GM19043 (cell line): Measurements from ENCODE around the gene SLC44A1.

Experiments used
- ATAC-seq: cut with Tn5 transposase; IDR thresholded peaks from one replicate; pipeline ENCODE4 v1.9.1; 2021; ENCODE audit warnings: low read depth; ENCODE audit not compliant: unreplicated experiment

The SLC44A1 gene

DNA sequence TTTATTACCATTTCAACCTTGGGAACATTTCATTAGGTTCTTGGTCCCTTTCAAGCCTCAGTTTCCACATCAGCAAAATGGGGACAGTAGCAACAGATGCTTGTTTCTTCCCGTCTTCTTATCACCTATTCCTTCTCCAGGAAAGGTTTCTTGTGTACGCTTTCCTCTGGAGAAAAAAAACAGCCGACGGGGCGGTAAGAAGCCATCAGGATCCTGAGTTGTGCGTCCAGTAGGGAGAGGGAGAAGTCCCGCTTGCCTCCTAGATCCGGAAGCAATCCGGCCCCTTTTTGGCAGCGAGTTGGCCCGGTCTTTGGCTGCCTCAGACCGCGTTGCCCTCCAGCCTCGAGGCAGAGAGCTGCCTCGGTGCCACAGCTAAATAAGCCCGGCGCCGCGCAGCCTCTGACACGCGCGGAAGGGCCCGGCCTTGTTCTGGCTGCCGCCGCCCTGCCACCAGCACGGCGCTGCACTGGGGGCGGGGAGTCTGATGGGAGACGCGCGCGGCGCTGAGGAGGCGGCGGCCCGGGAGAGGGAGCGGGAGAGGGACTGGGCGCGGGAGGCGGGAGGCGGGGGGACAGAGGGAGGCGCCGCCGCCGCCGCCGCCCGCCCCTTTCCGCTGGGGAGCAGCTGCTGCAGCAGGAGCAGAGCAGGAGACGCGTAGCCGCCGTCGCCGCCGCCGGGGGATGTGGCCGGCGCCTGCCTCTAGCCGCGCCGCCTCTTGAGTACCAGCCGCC lies at the start of gene SLC44A1:
TSS of gene SLC44A1 (plus strand) at position 649 of the 731 bp plus-strand sequence. CDS start 218 bp downstream, outside the sequence.
- ATAC-seq: peak; percentile 86

DNA sequence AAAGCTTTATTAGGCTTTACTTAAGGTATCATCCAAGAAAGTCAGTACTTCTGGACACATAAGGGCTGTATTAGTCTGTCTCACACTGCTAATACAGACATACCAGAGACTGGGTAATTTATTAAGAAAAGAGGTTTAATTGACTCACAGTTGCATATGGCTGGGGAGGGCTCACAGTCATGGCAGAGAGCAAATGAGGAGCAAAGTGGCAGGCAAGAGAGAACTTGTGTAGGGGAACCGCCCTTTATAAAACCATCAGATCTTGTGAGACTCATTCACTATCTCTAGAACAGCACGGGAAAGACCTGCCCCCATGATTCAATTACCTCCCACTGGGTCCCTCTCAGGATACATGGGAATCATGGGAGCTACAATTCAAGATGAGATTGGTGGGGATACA lies 49.2 kb upstream of the SLC44A1 start:
- no peak for ATAC-seq

DNA sequence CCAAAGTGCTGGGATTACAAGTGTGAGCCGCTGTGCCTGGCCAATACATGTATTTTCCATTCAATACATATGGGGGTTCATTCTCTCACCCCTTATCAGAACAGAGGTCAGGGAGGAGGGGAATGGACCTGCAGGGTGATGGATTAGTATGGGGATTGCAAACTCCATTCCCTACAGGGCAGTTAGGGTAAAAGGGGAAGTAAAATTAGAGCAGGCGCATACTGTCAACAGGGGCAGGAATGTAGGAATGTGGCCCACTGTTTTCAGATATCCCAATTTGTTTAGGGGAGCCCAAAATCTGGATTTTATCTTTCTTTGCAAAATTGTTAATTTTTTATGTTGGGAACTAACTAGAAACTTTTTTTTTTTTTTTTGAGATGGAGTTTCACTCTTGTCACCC lies 46.4 kb upstream of the SLC44A1 start:
- no peak for ATAC-seq

DNA sequence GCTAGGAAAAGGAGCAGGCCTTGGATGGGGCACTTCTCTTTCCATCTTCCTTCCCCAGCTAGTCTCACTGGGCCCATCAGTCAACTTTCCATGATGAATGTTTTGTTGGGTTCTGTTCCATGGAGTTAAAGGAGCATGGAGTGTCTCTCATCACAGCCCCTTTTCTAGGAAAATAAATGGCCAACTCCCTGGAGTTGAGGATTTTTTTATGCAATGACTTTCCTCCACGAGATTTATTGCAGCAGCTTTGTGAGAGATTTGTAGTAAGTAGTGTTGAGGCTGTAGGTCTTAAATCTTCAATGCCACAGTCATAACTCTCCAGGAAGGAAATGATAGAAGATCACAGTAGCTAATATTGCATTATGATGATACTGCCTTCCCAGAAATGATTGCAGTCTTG lies 45.6 kb upstream of the SLC44A1 start:
- no peak for ATAC-seq

DNA sequence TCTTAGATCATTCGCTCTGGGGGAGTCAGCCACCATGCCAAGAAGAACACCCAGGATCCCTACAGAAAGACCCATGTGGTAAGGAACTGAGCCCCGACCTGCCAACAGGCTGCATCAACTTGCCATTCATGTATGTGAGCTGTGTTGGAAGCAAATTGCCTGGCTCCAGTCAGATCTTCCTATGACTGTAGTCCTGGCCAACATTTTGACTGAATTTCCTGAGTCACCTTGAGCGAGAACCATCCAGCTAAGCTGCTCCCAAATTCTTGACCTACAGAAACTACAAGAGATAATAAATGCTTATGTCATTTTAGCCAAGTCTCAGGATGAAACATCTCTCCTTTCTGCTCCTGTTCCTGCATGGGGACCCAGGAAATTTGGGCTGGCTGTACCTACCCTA lies 40.0 kb upstream of the SLC44A1 start:
- ATAC-seq: no peak

DNA sequence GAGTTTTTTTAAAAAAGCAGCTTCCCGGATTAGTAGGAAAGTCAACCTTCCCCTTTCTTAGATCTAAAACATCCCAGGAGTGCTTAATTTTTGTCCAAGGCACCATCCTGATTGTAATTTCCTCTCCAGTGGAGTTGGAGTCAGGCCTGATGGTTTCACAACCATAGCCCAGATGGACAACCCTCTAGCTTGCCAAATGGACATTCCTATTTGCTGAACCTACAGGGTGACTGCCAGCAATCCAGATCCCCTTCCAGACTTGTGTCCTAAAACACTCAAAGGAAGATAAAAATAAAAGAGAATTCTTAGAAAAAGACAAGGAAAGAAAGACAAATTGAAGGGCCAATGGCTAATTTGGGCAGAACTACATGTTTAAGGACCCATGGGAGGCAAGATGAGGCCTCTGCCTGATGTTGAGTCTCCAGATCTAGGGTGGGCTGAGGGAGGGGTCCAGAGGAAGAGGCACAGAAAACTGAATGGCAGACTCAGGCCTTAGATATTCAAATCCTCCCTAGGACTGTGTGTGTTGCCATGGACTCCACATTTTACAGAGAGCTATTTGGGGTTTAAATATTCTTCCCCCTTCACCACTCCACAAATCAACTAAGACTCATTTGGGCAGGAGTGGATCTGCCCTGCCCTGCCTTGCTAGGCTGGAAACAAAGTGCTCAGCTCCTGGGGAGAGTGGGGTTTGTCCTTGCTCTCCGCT lies 38.5 kb upstream of the SLC44A1 start:
- ATAC-seq: no peak

DNA sequence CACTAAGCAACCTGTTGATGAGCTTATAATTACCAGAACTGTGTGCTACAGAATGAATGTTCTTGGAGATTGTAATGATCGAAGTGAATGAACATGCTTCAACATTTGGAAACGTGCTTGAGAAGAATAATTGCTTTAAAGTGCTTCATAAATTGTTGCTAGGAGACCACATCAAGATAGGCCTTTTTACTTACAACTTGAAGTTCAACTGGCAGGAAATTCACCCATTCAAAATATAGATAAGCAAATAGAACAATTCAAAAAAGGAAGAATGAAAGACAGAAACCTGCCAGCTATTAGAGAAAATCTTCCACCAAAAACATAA lies 38.0 kb upstream of the SLC44A1 start:
- no peak for ATAC-seq

DNA sequence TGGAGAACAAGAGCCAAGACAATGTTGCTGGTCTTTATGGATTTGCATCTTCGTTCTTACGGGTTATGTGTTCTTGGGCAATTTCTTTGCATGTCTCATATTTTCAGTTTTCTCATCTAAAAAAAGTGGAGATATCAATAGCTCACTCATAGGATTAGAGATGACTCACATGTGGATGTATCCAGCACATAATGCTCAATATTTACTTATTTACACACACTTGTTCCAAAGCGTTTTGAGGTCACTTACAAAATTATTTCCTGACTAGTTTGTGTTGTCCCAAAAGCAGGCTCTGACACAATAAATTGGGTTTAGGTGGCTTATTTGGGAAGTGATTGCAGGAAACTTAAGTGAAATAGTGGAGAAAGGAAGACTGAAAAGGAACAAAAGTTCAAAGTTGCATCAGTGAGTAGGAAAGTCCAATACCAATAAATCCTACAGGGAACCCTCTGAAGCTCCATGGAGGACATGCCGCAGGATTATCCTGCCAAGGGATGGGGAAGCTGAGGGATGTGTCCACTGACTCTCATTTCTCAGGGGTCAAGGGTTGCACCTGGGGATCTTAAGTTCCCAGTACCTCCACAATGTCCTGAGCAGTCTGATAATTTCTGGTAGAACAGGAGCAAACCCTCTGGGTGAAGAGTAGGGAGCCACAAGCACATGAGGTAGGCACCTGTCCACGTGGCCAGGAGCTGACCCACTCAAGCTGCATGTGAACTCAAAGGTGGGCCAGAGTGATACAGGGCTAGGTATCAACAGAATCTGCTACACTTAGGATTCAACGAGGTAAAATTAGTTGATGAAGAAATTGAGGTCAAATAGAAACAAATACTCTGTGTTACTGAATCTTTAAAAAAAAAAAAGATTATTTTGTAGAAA lies 37.4 kb upstream of the SLC44A1 start:
- ATAC-seq: no peak

DNA sequence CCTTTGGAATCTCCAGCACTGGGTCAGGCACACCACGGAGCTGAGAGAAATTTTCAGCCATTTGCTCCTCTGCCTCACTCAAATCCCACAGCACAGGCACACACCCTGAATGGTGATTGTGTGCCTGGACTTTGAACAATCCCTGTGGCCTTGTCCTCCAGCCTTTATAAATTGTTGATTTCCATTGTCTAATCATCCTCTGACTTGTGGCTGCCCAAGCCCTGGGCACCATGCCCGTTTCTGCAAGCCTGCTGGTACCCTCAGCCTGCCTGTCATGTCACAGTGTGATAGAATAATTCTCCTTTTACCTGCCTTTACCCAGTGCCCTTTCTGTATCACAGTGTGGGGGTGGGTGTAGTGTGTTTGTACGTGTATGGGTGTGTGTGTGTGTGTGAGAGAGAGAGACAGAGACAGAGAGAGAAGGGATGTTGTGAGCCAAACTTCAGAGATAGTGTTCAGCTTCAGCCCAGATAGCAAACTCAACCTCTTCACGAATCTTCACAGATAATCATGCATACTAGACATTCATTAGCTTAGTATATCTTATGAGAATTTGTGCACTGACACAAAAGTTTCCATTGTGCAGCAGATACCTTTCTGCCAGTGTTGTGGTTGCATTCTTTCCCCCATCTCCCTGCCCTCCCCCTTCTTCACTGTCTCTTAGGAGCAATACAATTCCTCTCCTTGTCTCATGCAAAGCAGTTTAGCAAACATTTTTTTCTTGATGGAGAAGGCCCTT lies 27.8 kb upstream of the SLC44A1 start:
- no peak for ATAC-seq

DNA sequence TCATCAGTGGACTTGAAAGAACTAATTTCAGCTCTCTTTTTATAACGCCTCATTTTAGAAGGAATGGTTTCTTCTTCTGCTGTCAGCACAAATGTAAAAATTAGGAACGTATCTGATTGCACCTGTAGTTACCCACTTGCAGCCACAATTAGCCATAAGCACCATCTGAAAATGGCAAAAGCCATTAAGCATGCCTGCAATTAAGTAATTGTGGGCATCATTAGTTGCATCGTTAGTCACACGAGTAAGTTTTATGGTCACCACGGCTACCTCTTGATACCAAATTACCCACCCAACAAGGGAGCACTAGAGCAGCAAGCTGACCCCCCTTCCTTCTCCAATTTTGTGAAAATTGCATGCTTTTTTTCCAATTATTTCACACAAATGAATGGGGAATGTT lies 25.8 kb upstream of the SLC44A1 start:
- ATAC-seq: no peak

DNA sequence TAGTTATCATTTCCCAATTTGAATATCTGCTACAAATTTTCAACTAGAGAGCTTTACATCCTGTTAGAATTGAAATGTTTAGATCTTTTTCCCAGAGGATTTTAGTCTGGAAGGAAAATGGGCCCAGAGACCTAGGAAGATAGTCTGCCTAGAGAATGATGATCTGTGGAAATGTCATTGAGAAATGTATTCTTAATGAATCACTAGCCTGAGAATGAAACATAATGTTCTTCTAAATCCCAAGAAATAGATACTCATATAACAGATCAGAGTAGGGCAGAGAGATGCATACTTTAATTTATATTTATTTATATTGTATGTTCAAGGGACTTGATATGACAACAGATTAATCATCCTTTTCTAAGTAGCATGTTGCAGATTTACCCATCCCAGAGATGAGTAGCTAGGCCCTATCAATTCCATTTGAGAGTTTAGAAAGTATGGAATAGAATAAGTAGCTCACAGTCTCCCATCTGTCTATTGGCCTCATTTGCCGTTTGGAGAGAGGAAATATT lies 25.1 kb upstream of the SLC44A1 start:
- ATAC-seq: no peak

DNA sequence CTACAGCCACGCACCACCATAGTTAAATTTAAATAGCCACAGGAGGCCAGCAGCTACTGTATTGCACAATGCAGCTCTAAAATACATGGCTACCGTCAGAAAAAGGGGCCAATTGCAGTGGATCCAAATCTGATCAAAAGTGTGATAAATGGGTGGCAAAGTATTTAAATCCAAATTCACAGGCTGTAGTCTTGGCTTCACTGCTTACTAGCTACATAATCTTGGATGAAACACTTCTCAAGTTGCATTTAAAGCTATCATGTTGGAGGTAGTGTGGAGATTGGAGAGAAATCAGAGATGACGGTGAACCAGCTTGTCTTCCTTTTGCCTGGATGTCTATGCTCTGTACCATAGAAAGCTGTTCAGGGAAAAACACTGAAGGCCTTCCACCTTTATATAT lies 24.0 kb upstream of the SLC44A1 start:
- no peak for ATAC-seq

DNA sequence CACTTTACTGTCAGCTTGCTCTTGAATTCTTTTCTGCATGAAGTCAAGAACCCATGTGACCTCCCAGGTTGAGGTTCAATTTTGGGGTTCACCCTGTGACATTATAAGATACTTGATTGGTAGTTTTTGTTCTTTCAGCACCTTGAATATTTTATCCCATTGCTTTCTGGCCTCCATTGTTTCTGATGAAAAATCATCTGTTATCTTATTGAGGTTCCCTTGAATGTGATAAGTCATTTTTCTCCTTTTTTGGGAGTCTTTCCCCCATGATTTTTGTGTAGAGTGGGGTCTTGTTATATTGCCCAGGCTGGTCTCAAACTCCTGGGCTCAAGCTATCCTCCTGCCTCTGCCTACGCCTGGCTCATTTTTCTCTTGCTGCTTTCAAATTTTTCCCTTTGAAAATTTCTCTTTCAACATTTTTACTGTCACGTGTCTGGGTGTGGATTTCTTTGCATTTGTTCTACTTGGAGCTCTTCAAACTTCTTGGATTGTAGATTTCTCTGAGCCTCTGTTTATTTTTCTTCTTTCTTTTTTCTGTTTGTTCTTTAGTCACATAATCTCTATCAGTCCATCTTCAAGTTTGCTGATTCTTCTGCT lies 20.8 kb upstream of the SLC44A1 start:
- no peak for ATAC-seq

DNA sequence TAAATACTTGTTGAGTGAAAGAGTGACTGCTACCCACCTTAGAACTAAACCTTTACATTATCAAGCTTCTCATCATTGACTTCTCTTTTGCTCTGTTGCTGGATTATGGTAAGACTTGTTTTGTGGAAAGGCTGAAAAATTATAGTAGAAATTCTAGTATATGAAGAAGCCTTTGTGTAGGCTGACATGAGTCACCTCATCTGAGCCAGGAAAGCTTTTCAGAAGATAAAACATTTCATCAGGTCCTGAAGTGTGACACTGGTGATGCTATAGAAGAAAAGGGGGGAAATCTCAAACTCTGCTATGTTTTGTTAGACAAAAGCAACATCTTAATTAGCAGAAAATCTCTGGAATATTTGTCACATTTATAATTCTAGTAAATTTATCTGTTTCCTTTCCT lies 18.4 kb upstream of the SLC44A1 start:
- ATAC-seq: no peak

DNA sequence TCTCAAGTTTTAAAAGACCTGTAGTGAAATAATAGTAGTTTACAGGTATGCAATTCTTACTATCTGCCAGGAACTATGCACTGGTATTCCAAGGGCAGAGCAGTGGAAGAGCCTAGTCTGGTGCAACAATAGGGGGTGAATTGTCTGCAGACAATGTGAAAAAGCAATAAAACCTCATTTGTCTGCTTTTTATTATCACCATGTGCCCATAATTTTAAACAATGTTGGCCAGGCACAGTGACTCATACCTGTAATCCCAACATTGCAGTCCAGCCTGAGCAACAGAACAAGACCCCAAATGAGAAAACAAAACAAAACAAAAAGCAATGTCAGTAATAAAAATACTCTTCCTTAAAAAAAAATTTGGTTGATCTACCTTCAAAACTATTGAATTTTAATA lies 12.2 kb upstream of the SLC44A1 start:
- ATAC-seq: no peak

DNA sequence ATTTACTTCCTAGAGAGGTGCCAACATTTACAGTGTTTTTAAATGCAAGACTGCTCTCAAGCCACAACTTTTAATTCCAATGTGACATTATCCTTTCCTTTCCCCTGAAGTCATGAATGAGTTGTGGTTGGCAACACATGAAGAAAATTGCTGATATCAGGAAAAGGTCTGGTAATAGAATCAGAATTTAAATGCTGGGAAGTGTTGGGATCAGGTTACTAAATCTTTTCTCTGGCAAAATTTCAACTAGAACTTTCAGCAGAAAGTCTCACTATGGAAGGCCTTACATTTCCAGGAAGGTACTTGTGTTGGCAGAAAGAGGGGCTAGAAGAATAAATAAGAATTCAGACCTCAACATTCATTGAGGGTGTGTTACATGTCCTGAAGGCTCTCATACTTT lies 10.6 kb upstream of the SLC44A1 start:
- ATAC-seq: no peak

DNA sequence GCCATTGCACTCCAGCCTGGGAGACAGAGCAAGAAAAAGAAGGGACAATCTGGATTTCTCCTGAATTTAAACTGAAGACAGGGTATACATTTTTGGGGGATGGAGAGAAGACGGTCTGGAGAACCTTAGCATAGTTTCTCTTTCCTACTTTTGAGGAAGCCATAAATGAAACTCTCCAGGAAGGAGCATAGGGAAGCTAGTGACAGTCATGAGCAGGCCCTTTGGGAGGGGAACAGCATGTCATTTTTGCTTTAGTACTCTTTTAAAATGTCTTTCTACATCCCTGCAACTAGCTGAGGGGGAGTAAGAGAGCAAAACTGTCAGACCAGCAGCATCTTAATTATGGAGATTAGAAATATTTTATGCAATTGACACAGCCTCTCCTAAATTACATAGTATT lies 8.2 kb upstream of the SLC44A1 start:
- no peak for ATAC-seq

DNA sequence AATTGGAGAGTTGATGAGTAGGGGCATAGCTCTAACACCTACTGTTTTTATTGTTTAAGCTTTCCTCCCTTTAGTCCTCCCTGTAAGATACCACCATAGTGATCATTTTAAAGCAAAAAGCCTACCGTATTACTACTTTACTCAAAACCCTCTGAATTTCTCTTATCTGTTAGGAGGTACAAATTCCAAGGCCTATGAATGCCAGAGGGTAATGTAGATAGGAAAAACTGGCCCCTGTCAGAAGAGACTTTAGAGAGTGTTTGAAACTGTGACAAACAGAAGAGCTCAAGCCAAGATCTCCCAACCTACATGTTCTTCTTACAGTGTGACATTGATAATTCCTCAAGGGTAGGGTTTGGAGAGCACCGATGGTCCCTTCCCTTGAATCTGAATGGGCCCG lies 7.2 kb upstream of the SLC44A1 start:
- no peak for ATAC-seq

DNA sequence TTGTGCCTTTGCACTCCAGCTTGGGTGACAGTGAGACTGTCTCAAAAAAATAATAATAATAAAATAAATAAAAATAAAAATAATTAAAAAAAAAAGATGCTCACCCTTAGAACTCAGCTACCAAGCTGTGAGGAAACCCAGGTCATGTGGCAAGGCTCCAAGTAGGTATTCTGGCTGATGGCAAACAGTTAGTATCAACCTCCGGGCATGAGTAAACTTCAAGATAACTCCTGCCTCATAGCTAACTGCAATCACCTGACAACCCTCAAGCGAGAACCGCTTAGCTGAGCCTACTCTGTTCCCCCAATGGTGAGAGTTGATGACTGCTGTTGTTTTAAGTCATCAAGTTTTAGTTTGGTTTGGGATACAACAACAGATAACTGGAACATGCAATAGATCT lies 6.1 kb upstream of the SLC44A1 start:
- no peak for ATAC-seq

DNA sequence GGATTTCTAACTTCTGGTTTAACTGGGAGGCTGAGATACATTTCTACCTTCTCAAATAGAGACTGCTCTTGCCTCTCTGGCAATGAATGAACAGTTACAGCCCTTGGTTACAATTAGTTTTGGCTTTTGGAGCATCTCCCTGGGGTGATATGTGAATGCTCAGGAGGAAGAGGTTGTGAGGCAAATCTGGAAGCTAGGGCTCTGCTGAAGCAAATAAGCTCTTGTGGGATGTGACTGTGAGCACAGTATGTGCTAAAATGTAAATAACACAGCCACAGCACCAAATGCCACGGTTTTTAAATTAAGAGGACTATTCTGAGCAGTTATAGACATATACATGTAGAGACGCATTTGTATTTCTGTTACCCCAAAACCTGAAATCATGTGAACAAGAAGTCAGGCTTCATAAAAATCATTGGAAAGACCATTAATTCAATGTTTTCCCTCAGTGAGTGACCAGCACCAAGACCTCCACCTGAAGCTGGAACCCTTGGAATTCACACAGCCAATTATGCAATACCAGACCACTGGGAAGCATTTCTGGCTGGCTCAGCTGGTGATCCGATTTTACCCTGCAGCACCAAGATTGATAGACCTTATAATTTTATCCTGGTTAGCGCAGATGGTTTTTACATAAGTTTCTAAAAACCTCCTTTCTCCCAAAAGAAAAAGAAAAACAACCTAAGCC lies 3.0 kb upstream of the SLC44A1 start:
- no peak for ATAC-seq
